Stomach (tissue), 9 donors: ENCODE measurements around the gene TRIB2. TPM values are rescaled to one million over a fixed set of nuclear protein-coding genes. Genes with fewer than 3 reads are reported as not detected.

ENCODE experiments used
- DNase-seq, 2 donors: peaks; one replicate each; pipeline versions ENCODE4 v3.0.0 to v3.0.0-alpha.2; 2013 to 2019
- H3K27ac ChIP-seq, 5 donors: fragments of 200-600 bp in 4 of 5; sonication (generic) in 4 of 5; one replicate each; pipeline ENCODE4 v1.5.1; 2013 to 2019; ENCODE audit warnings: mild to moderate bottlenecking in 1 of 5, moderate library complexity in 1 of 5
- H3K27me3 ChIP-seq, 3 donors: fragments of 200-600 bp; sonication (generic); one replicate each; pipeline ENCODE4 v1.5.1; 2017 to 2019; ENCODE audit warnings: mixed run types in 1 of 3
- H3K36me3 ChIP-seq, 4 donors: fragments of 200-600 bp; sonication (generic); 1 replicate in 3 of 4; 2 replicates in 1 of 4; pipeline ENCODE4 v1.5.1; 2016 to 2019
- H3K4me1 ChIP-seq, 4 donors: fragments of 200-600 bp; sonication (generic); one replicate each; pipeline ENCODE4 v1.5.1; 2016 to 2019
- H3K4me3 ChIP-seq, 4 donors: fragments of 200-600 bp; sonication (generic) in 3 of 4; one replicate each; pipeline ENCODE4 v1.5.1; 2016 to 2019; ENCODE audit warnings: mild to moderate bottlenecking in 1 of 4
- H3K9me3 ChIP-seq, 4 donors: fragments of 200-600 bp; sonication (generic); one replicate each; pipeline ENCODE4 v1.5.1; 2016 to 2019
- EP300 ChIP-seq: sonication (generic); formaldehyde crosslinking; IDR thresholded peaks from one replicate; pipeline ENCODE4 v1.6.1; 2017; ENCODE audit warnings: antibody characterized with exemption
- POLR2A ChIP-seq, 4 donors: fragments of 450-650 bp; IDR thresholded peaks; one replicate each; pipeline ENCODE4 v1.6.1; 2016; ENCODE audit warnings: antibody characterized with exemption in 4 of 4, control low read depth in 2 of 4, mild to moderate bottlenecking in 1 of 4, moderate library complexity in 1 of 4
- POLR2AphosphoS5 ChIP-seq, 3 donors: sonication (generic); formaldehyde crosslinking; IDR thresholded peaks; one replicate each; pipeline ENCODE4 v1.6.1; 2016; ENCODE audit warnings: antibody characterized with exemption in 3 of 3
- WGBS, 5 donors: extraction: QIAGEN DNeasy Blood & Tissue Kit in 3 of 5; methylation state at CpG; one replicate each; pipeline versions ENCODE4 v1.1.5 to v1.1.7; 2013 to 2018; 5-methylcytosine and 5-hydroxymethylcytosine counted together
- intact Hi-C: fragments of 100-400 bp; cut with DNase I; formaldehyde crosslinking; loops from one replicate; pipeline ENCODE4 v1.15.1; 2023; ENCODE audit warnings: low total_unique reads
- polyA plus RNA-seq, 3 donors: library from polyadenylated mRNA; stranded (reverse); fragments of 200-250 nt; gene quantifications; one replicate each; pipeline ENCODE4 v1.2.3, GENCODE V29; 2013
- total RNA-seq, 5 donors: library from RNA; depleted of rRNA; stranded (reverse); fragments of >200 nt; gene quantifications; one replicate each; pipeline versions ENCODE4 v1.1.0 to v1.2.3, GENCODE V29; 2014 to 2016
- TF ChIP-seq, protein P1 (sequence below), 7 experiments: fragments of 450-650 bp in 4 of 7; fragments of 200-600 bp in 3 of 7; sonication (generic) in 3 of 7; IDR thresholded peaks; one replicate each; pipeline ENCODE4 v1.5.1; 2016 to 2019; ENCODE audit warnings: antibody characterized with exemption in 7 of 7, control low read depth in 2 of 7, mild to moderate bottlenecking in 1 of 7
- donor health status: healthy with polysubstance abuse.
- donor health status: Bipolar disorder and iron deficiency.
- donor health status: healthy.

TRIB2 gene
- total and polyA plus RNA-seq, 8 donors, result 6.4 to 226 (median 50.6) TPM

GRCh38 chr2:12701786-12702167 is 15.0 kb upstream of the TRIB2 start:
- 88 to 95% (median 90%) methylated on average over 5 of the region's 5 CpGs for WGBS, 5 donors
- TF ChIP-seq, protein P1, sequence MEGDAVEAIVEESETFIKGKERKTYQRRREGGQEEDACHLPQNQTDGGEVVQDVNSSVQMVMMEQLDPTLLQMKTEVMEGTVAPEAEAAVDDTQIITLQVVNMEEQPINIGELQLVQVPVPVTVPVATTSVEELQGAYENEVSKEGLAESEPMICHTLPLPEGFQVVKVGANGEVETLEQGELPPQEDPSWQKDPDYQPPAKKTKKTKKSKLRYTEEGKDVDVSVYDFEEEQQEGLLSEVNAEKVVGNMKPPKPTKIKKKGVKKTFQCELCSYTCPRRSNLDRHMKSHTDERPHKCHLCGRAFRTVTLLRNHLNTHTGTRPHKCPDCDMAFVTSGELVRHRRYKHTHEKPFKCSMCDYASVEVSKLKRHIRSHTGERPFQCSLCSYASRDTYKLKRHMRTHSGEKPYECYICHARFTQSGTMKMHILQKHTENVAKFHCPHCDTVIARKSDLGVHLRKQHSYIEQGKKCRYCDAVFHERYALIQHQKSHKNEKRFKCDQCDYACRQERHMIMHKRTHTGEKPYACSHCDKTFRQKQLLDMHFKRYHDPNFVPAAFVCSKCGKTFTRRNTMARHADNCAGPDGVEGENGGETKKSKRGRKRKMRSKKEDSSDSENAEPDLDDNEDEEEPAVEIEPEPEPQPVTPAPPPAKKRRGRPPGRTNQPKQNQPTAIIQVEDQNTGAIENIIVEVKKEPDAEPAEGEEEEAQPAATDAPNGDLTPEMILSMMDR (IDR thresholded peaks at IDR 0.05), result no peak
- no peak for TF ChIP-seq POLR2A (IDR thresholded peaks at IDR 0.05)
- TF ChIP-seq POLR2AphosphoS5 (IDR thresholded peaks at IDR 0.05), result no peak
- TF ChIP-seq EP300, result no peak
- intact Hi-C loops, result no loop called here
- Histone ChIP-seq H3K27ac (peak overlapping the region in 3 of 5 donors; percentile 3 to 79 (median 79)), H3K27me3 (no peaks in the 10 kb centered on the region), H3K36me3 (no peaks in the 10 kb centered on the region), H3K4me3 (no peak overlapping the region), H3K4me1 (peaks cover 7 to 38% (median 19%) of the 10 kb centered on the region in 4 donors), H3K9me3 (no peaks in the 10 kb centered on the region)
- DNase-seq, result no peak

- no peaks in the 10 kb centered on the region for H3K36me3 ChIP-seq
- peak in 1 of 2 donors; percentile 81 for DNase-seq
- intact Hi-C loops, result no loop called here
- 53 to 69% (median 58%) methylated on average over 7 of the region's 7 CpGs for whole genome bisulfite sequencing, 5 donors
- H3K4me1 ChIP-seq, result peaks cover 7 to 38% (median 19%) of the 10 kb centered on the region in 4 donors
- H3K4me3 ChIP-seq, result no peak overlapping the region
- no peaks in the 10 kb centered on the region for H3K9me3 ChIP-seq
- H3K27ac ChIP-seq, result peak overlapping the region; percentile 16 to 79 (median 70)
- peak in 2 of 3 donors; percentile 30 to 35 for TF ChIP-seq POLR2AphosphoS5 (IDR thresholded peaks at IDR 0.05)
- TF ChIP-seq, protein P1 (IDR thresholded peaks at IDR 0.05), result no peak
- H3K27me3 ChIP-seq, result no peaks in the 10 kb centered on the region
Observed at GRCh38 chr2:12702168-12703121, 14.3 kb upstream of the TRIB2 start.

- no peaks in the 10 kb centered on the region for H3K36me3 ChIP-seq
- peak overlapping the region in 2 of 5 donors; percentile 79 for H3K27ac ChIP-seq
- no peak for DNase-seq
- peaks cover 7 to 50% (median 22%) of the 10 kb centered on the region in 4 donors for H3K4me1 ChIP-seq
- TF ChIP-seq POLR2AphosphoS5 (IDR thresholded peaks at IDR 0.05) (no peak), EP300 (no peak), POLR2A (IDR thresholded peaks at IDR 0.05) (no peak)
- TF ChIP-seq, protein P1 (IDR thresholded peaks at IDR 0.05), result no peak
- no peaks in the 10 kb centered on the region for H3K27me3 ChIP-seq
- H3K4me3 ChIP-seq, result no peak overlapping the region
- intact Hi-C loops, result no loop called here
- no peaks in the 10 kb centered on the region for H3K9me3 ChIP-seq
Observed at GRCh38 chr2:12704378-12704777, 12.4 kb upstream of the TRIB2 start.

GRCh38 chr2:12705230-12705629 is 11.5 kb upstream of the TRIB2 start:
- no peak overlapping the region for H3K4me3 ChIP-seq
- 93 to 100% (median 95%) methylated on average over 1 of the region's 1 CpG for WGBS, 5 donors

More at GRCh38 chr2:12705230-12705629, 11.5 kb upstream of the TRIB2 start:
- no peaks in the 10 kb centered on the region for H3K9me3 ChIP-seq
- H3K27me3 ChIP-seq, result no peaks in the 10 kb centered on the region
- intact Hi-C loops, result no loop called here
- no peaks in the 10 kb centered on the region for H3K36me3 ChIP-seq
- no peak for TF ChIP-seq POLR2AphosphoS5 (IDR thresholded peaks at IDR 0.05)
- TF ChIP-seq, protein P1 (IDR thresholded peaks at IDR 0.05), result no peak
- no peak for TF ChIP-seq EP300
- TF ChIP-seq POLR2A (IDR thresholded peaks at IDR 0.05), result no peak
- H3K4me1 ChIP-seq, result peaks cover 7 to 57% (median 22%) of the 10 kb centered on the region in 4 donors
- no peak overlapping the region for H3K27ac ChIP-seq
- no peak for DNase-seq
